ENCODE measurements around the gene CYTH4. TPM values are rescaled to one million over a fixed set of nuclear protein-coding genes. Genes with fewer than 3 reads are reported as not detected.

Gene CYTH4
- total and polyA plus RNA-seq, 10 of the 15 experiments (the other 5 are each of a cell fraction or from before 2014, with no cell fraction given): 1.5 to 27.3 (median 16.9) TPM

DNA sequence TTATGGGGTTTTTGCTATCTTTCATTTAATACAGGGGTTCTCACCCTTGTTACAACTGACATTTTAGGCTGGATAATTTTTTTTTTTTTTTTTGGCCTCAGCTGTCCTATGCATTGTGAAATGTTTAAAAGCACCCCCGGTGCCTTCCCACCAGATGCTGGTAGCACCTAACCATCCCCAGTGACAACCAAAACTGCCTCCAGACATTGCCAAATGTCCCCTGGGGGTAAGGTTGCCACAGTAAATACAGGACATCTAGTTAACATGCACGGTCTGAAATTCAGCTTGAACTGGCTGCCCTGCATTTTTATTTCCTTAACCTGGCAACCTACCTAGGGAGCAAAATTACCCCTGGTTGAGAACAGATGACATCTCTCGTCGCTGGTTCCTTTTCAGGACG lies 72.4 kb downstream of the CYTH4 start:
- H3K9me3 ChIP-seq (replicated peaks; ENCODE audit: control insufficient read depth, insufficient read depth, low read length): no peaks in the 10 kb centered on the region
- H3K4me1 ChIP-seq (ENCODE audit: control insufficient read depth, insufficient read depth, low read length): no peaks in the 10 kb centered on the region
- H3K36me3 ChIP-seq (ENCODE audit: control insufficient read depth in 2 of 2, insufficient read depth in 2 of 2, low read length in 1 of 2): no peaks in the 10 kb centered on the region
- H3K4me2 ChIP-seq (ENCODE audit: control insufficient read depth, insufficient read depth): no peak overlapping the region
- ATAC-seq (no peak), DNase-seq (ENCODE audit: low read depth, low spot score) (no peak), FAIRE-seq (no peak)
- 15% methylated on average over 4 of the region's 5 CpGs for WGBS (ENCODE audit: insufficient coverage, insufficient replicate concordance, low lambda C conversion rate, missing lambda C conversion rate)
- in situ Hi-C loops (cut with MboI): no loop called here
- intact Hi-C loops (cut with micrococcal nuclease; ENCODE audit: unreplicated experiment): no loop called here
- ChIA-PET SMC1A (ENCODE audit: uncharacterized antibody, unreplicated experiment) (no interaction called here), POLR2A (no interaction called here), CTCF (no interaction called here), RAD21 (ENCODE audit: unreplicated experiment) (no interaction called here)
- H3K9ac ChIP-seq (ENCODE audit: control insufficient read depth, insufficient read depth, low read length): no peak overlapping the region
- H3K79me2 ChIP-seq (ENCODE audit: control insufficient read depth, insufficient read depth, low read length): no peaks in the 10 kb centered on the region
- H3K27me3 ChIP-seq (replicated peaks in 1 of 2; ENCODE audit: control insufficient read depth in 2 of 2, insufficient read depth in 2 of 2, low read length in 1 of 2): peaks cover 4% of the 10 kb centered on the region in 2 experiments; a peak in 3 of 4 replicates
- no peaks in the 10 kb centered on the region for H4K20me1 ChIP-seq (ENCODE audit: control insufficient read depth, insufficient read depth)
- no peak overlapping the region for H3K4me3 ChIP-seq
- TF ChIP-seq MTA3 (IDR thresholded peaks at IDR 0.05; ENCODE audit: borderline replicate concordance, low read length) (no peak), KDM1A (IDR thresholded peaks at IDR 0.05; ENCODE audit: borderline replicate concordance) (no peak), KLF5 (IDR thresholded peaks at IDR 0.05; ENCODE audit: partially characterized antibody) (no peak), MTA2 (IDR thresholded peaks at IDR 0.05; ENCODE audit: low read depth) (no peak), BACH1 (IDR thresholded peaks at IDR 0.05; ENCODE audit: borderline replicate concordance) (no peak), NFIC (IDR thresholded peaks at IDR 0.05; ENCODE audit: low read depth, low read length) (no peak), TCF3 (IDR thresholded peaks at IDR 0.05; ENCODE audit: borderline replicate concordance, insufficient read depth, low read depth, low read length) (no peak), FOS (IDR thresholded peaks at IDR 0.05; ENCODE audit: borderline replicate concordance, extremely low read depth, insufficient read length) (no peak), YY1 (IDR thresholded peaks at IDR 0.05; ENCODE audit: low read depth, low read length) (no peak), TCF7 (IDR thresholded peaks at IDR 0.05; ENCODE audit: borderline replicate concordance) (no peak)
- TF ChIP-seq, protein P1, sequence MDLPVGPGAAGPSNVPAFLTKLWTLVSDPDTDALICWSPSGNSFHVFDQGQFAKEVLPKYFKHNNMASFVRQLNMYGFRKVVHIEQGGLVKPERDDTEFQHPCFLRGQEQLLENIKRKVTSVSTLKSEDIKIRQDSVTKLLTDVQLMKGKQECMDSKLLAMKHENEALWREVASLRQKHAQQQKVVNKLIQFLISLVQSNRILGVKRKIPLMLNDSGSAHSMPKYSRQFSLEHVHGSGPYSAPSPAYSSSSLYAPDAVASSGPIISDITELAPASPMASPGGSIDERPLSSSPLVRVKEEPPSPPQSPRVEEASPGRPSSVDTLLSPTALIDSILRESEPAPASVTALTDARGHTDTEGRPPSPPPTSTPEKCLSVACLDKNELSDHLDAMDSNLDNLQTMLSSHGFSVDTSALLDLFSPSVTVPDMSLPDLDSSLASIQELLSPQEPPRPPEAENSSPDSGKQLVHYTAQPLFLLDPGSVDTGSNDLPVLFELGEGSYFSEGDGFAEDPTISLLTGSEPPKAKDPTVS (IDR thresholded peaks at IDR 0.05; ENCODE audit: low read depth, low read length): no peak
- TF ChIP-seq, protein P2, sequence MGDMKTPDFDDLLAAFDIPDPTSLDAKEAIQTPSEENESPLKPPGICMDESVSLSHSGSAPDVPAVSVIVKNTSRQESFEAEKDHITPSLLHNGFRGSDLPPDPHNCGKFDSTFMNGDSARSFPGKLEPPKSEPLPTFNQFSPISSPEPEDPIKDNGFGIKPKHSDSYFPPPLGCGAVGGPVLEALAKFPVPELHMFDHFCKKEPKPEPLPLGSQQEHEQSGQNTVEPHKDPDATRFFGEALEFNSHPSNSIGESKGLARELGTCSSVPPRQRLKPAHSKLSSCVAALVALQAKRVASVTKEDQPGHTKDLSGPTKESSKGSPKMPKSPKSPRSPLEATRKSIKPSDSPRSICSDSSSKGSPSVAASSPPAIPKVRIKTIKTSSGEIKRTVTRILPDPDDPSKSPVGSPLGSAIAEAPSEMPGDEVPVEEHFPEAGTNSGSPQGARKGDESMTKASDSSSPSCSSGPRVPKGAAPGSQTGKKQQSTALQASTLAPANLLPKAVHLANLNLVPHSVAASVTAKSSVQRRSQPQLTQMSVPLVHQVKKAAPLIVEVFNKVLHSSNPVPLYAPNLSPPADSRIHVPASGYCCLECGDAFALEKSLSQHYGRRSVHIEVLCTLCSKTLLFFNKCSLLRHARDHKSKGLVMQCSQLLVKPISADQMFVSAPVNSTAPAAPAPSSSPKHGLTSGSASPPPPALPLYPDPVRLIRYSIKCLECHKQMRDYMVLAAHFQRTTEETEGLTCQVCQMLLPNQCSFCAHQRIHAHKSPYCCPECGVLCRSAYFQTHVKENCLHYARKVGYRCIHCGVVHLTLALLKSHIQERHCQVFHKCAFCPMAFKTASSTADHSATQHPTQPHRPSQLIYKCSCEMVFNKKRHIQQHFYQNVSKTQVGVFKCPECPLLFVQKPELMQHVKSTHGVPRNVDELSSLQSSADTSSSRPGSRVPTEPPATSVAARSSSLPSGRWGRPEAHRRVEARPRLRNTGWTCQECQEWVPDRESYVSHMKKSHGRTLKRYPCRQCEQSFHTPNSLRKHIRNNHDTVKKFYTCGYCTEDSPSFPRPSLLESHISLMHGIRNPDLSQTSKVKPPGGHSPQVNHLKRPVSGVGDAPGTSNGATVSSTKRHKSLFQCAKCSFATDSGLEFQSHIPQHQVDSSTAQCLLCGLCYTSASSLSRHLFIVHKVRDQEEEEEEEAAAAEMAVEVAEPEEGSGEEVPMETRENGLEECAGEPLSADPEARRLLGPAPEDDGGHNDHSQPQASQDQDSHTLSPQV (IDR thresholded peaks at IDR 0.05): no peak
- no TSS peak for BruUV-seq (replicated peaks)
- no peak overlapping the region for H2AFZ ChIP-seq (ENCODE audit: control insufficient read depth, low read depth, low read length)
- H3K27ac ChIP-seq (ENCODE audit: control insufficient read depth, insufficient read depth): no peak overlapping the region

All from GM12878 (cell line).